GM12864 (cell line): Measurements from ENCODE around the gene STRAP.

Source experiments
- DNase-seq: peaks from one replicate; pipeline ENCODE4 v3.0.0-alpha.2; 2011; ENCODE audit warnings: low read depth
- H3K4me3 ChIP-seq: 2 replicates; pipeline ENCODE4 v1.5.1; 2011; ENCODE audit warnings: mild to moderate bottlenecking, low read depth, low read length, control low read depth
- TF ChIP-seq, protein P1 (sequence below): IDR thresholded peaks from 2 replicates; pipeline ENCODE4 v1.5.1; 2011; ENCODE audit warnings: low read depth, mild to moderate bottlenecking, moderate library complexity, low read length, control low read depth, inconsistent platforms; ENCODE audit errors: missing control alignments

STRAP gene

DNA sequence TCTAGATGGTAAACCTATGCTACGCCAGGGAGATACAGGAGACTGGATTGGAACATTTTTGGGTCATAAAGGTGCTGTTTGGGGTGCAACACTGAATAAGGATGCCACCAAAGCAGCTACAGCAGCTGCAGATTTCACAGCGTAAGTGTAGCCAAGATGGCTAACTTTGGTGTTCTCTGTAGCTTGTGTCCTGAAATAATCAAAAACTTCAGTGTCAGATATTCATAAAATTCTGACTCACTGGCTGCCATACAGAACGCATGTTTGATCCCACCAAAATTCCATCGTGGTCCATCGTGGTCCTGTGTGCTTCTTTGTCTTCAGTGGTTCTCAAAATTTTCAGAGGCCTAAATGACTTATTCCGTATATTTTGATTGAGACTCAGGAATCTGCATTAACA is 1.3 kb downstream of the STRAP start:
- peak overlapping the region; percentile 88 for H3K4me3 ChIP-seq
- DNase-seq: no peak
- TF ChIP-seq, protein P1, sequence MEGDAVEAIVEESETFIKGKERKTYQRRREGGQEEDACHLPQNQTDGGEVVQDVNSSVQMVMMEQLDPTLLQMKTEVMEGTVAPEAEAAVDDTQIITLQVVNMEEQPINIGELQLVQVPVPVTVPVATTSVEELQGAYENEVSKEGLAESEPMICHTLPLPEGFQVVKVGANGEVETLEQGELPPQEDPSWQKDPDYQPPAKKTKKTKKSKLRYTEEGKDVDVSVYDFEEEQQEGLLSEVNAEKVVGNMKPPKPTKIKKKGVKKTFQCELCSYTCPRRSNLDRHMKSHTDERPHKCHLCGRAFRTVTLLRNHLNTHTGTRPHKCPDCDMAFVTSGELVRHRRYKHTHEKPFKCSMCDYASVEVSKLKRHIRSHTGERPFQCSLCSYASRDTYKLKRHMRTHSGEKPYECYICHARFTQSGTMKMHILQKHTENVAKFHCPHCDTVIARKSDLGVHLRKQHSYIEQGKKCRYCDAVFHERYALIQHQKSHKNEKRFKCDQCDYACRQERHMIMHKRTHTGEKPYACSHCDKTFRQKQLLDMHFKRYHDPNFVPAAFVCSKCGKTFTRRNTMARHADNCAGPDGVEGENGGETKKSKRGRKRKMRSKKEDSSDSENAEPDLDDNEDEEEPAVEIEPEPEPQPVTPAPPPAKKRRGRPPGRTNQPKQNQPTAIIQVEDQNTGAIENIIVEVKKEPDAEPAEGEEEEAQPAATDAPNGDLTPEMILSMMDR: no peak

DNA sequence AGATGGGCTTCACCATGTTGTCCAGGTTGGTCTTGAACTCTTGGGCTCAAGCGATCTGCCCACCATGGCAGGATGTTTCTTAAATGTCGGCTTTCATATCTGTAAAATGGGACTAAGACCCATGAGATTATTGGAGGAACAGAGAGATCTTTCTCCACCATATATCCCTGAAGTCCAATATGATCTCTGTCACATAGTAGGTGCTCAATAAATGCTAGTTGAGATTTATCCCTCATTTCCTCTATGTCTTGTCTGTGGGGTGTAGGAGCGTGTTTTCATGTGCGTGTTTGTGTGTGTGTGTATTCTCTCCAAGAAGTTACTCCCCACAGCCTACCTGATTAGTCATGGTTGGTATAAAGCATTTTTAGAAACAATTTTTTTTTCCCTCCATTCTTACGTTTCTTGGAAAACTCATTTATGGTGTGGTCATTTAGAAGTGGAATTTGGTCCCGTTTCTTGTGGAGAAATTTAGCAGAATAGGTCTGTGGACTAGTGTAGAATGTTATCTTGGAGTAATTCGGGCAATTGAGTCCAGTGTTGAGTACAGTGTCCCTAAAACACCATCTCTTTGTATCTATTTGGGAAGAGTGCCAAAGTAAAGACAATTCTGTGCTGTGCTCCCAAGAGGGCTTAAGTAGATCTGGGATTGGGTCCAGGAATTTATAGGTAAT is 4.3 kb downstream of the STRAP start:
- no peak overlapping the region for H3K4me3 ChIP-seq
- TF ChIP-seq, protein P1: no peak
- DNase-seq: no peak

DNA sequence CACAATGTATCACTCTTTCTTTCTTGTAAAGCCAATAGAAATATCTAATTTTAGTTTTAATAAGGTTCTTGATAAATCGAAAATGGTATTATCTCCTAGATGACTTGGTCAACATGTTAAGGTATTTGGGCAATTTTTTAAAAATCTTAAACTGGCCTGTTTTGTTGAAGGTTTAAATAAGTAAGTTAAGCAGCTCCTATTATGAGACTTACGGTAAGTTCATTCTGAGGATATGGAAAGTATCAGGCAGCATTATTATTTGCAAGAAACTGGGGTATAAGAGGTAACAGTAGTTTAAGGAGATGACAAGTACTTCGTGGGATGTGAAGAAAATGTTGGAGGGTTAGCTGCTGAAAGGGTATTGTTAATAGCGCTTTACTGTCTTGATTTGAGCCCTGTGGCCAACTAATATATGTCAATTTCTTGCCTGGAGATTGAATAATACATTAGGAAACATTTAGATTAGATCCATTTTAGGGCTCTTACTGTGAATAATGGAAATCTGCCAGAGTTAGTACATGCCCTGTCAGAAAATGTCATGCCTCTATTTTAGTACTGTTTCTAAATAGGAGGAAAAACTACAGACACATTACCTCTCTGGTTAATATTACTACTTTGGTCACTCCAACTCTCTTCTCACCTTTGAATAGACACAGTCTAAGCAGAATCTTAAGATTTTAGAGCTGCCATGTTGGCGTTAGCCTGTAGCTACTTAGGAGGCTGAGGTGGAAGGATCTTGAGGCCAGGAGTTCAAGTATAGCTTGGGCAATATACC is 5.0 kb downstream of the STRAP start:
- no peak for DNase-seq
- H3K4me3 ChIP-seq: no peak overlapping the region
- TF ChIP-seq, protein P1: no peak

DNA sequence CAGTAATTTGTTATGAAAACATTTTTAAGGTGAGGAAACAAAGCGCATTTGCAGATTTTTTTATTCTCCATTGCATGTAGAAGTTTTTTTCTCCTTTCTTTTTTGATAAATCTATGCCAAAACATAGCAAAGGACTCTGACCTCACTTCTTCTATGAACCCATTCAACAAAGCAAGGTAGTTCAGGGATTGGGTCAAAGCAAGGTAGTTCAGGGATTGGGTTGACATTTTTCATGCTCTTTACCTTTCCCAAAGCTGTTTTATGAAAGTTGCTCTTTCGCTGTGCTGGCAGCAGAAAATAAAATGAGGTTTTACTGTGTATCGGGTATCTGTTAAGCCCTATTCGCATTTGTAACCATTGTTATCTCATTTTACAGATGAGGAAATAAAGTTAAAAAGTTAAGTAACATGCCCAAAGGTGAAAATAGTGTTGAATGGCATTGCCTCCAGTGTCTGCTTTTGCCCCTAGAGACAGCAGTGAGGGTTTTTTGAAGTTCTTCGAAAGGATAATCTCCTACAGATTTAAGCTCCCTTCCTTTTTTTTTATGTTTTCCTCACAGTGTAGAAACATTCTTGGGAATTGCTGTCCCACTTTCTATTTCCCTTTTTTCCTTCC is 10.6 kb downstream of the STRAP start:
- TF ChIP-seq, protein P1: no peak
- no peak overlapping the region for H3K4me3 ChIP-seq
- no peak for DNase-seq

DNA sequence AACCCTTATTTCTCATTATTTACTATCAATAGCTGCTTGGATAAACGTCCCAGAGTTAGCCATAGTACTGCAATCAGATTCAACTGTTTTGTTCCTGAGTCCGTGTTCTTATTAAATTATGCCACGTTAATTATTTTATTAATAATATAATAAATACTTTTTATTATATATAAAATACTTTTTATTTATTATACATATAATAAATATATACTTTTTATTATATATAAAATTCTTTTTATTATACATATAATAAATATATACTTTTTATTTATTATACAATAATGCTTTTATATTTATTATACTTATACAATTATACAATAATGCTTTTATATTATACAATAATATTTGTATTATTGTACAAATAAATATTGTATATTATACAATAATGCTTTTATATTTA is 11.1 kb downstream of the STRAP start:
- H3K4me3 ChIP-seq: no peak overlapping the region
- DNase-seq: no peak
- TF ChIP-seq, protein P1: no peak

DNA sequence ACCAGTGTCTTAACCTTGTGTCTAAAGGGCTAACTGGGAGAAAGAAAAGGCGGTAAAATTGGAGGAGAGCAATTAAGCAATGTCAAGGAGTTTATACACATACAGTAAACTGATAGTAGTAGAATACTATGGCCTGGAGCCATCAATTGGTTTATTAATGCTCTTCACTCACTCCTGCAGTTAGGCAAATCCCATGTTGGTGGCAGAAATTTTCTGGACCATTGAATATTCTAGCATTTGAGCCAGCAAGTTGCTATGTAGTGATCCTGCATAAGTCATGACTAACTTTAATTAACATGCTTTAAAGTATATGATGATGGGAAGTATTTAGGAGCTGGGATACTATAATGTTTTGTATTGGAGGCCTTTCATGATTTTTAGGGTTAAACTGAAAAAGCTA is 14.7 kb downstream of the STRAP start:
- TF ChIP-seq, protein P1: no peak
- DNase-seq: no peak
- no peak overlapping the region for H3K4me3 ChIP-seq
